AG20443 (cell line): Measurements from ENCODE around the gene PARVA.

Source experiments
- DNase-seq: peaks from one replicate; pipeline ENCODE4 v3.0.0; 2012; ENCODE audit warnings: low spot score, mixed read lengths

The PARVA gene

DNA sequence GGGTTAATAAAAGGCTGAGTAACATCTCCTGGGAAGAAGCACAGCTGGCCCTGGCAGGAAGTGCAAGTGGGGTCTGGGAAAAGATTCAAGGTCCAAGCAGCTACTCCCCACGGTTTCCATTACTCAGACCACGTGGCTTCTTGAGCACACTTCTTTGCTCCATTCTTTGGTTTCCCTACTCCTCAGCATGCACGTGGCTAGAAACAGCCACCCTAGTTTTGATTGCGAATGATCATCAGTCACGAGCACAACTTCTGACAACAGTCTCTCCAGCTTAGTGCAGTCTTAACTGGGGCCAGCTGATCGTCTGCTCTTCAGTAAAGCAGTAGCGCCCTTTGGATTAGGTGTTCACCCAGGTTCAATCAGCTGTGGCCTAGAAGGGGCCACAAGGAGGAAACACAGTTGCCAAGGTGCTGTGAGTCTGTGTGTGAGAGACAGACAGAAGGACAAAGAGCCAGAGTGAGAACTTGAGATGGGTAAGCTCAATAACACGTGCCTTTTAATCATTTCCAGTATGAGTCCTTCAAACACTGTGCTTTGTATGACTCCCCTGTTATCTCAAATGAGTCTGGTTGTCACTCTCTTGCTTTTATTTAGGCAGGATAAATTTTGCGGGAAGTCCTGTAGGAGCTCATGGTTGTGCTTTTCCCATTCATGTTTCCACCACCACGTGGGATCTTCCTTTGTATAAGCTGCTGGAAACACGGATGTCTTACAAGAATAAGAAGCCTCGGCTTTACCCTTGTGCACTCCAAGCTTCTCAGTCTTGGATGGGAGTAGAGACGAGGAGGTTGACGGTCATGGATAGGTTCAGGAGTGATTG is 901 bp upstream of the PARVA start:
- peak; percentile 68 for DNase-seq

DNA sequence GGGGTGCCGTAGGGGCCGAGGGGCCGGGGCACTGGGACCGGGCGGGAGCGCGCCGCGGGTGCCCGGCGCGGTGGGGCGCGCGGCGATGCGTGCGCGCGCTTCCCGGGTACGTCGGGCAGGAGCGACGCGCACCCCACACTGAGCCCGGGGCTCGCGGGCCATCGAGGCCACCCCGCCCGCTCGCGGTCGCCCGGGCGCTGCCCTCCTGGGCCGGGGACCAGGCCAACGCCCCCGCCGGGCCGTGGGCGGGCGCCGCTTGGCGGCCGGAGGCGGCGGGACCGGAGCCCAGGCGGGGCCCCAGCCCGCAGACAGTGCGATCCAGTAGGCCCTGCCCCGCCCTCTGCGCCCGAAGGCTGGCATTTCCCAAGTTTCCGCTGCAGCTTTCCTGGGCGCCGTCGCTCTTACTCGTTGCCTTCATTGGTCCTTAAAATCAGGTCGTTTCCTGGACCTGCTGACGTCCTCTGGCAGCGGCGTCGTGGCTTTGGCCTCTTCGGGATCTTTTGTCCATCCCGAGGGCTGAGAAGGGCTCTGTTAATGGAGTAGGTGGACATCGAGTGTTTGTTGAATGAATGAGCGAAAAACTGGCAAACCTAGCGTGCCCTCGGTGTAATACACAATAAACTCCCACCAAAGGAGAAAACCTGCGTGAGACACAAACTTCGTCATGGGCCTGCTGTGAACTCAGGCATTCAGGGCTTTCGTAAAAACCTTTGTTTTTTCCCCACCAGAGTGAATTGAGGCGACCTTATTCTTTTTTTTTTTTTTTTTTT is 638 bp downstream of the PARVA start:
- DNase-seq, result peak; percentile 89

DNA sequence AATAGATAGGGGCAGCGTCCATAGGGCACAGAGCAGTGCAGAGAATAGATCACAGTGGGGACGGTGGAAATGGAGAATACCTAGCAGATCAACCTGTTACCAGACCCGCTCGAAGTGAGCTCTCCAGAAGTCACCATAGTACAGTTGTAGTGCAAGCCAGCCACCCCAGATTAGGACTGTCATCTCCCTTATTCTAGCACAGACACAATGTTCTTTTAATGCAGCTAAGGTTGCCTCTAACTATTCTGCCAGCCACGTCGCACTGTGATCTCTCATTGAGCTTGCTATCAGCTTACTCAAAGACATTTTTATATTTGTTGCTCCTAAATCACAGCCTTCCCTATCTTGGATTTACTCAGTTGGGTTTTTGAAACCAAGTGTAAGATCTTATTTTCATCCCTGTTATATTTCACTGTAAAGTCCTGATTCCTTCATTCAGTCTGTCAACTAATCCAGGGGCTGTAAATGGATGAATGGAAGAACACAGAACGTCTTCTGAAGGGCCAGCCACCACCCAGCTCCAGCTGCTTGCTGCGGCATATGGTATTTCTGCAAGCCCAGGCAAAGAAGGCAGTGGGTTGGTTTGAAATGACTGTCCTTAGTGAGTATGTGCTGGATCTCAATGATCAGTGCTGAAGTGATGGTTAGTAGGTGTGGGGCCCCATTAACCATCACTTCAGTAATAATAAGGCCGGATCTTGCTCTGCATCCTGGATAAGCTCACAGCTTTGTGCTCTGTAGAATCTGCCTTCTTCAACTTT is 3.4 kb downstream of the PARVA start:
- DNase-seq, result no peak

DNA sequence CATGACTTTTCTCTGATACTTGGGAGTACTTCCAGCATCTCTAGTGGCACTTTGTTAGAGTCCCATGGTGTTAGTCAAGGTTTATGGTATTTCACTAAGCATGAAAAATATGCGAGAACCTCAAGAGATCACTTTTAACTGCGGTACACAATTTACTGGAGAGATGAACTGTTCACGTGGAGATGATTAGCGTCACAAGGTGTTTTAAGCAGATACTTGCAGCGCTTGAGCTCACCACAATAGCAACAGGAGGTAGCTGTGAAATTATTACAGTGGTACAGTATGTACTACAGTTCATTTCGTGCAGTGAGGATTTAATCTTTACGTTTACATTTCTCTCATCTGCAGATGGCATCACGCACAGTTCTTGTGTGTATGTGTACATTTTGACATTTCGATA is 4.5 kb downstream of the PARVA start:
- no peak for DNase-seq

DNA sequence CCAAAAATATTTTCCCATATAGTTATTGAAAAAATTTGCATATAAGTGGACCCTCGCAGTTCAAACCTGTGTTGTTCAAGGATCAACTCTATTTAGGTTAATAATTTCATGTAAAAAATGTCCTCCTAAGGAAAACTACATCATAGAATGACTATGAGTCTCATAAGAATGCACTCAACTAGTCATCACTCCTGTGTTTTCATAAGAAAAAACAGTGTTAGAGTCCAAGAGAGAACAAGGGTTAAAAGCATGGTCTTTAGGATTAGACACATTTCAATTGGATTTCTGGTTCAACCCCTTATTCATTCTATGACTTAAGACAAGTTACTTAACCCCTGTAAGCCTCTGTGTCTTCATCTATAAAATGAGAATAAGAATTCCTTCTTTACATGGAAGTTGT is 5.1 kb downstream of the PARVA start:
- DNase-seq, result no peak

DNA sequence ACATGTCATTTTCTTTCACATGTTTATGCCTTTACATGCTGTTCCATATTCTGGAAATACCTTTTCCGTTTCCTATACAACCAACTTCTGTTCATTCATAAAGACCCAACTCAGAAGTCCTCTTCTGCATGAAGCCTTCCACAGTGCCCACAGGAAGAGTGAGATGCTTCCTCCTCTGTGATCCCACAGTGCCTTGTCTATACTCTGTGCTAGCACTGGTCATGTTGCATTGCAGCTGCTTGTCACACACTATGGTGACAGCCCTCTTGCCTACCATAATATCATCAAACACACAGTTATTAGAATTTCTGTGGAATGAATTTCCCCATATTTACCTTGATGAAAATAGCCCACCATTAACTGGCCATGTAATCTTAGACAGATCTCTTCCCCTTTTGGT is 8.9 kb downstream of the PARVA start:
- no peak for DNase-seq

DNA sequence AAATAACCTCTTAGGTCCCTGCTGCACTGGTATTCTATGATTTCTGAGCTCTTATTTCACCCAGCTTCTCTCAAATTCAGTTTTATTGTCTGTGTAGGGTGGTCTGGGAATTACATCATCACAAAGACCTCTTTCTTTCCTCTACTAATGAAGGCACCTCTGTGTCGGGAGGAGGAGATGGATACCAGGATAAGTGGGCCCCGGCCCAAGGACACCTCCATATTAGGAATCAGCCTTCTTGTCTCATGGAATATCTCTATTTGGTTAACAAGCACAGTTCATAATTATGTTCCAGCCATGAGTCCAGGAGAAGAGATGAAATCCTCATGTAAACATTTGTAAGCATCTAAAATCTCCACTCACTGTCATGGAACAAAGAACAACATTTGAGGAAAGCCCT is 9.4 kb downstream of the PARVA start:
- DNase-seq, result no peak

DNA sequence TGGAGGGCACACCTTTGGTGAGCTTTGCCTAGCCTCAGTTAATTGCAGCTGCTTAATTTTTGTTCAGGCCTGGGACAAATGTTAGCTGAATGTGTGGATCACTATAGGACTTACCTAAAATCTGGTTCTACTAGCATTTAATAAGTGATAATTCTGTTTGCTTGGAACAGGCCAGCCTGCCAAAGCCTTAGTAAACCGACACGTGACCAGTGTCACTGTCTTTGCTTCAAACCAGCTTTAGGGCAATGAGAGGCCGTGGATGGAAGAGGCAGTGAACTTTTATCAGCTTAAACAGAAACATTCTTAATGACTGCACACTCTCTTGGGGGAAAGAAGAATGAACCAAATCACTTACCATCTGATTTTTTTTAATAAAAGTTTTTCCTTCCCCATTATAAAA is 10.8 kb downstream of the PARVA start:
- DNase-seq, result no peak

DNA sequence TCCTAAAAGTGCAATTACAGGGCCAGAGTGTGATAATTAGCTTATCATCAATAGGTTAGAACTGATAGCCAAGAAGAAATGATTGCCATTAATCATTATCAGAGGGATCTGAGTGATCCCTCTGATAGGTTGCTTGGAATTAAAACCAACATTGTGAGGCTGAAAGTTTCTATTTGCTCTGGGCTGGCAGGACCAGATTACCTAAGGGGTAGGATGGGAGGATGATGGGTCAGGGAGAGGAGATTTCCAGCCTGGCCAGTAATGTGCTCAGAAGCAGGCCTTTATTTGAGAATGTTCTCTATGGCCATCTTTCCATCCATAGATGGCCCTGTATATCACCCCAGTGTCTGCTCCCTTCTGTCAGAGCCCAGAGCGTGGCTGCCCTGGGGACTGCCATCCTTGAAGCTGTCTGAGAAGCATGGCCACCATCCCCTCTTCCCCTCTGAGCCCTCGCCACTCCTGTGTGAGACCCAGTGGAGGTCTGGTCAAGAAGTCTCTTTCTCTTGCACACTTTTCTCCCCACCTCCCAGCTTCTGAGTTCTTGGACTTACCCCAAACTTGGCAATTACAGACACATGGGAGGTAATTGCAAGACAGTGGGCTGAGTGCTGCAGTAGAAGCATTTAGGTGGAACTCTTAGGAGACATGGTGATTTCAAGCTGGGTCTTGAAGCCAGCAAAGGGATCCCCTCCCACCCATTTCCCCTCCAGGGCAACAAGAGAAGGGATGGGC is 11.7 kb downstream of the PARVA start:
- DNase-seq, result no peak

DNA sequence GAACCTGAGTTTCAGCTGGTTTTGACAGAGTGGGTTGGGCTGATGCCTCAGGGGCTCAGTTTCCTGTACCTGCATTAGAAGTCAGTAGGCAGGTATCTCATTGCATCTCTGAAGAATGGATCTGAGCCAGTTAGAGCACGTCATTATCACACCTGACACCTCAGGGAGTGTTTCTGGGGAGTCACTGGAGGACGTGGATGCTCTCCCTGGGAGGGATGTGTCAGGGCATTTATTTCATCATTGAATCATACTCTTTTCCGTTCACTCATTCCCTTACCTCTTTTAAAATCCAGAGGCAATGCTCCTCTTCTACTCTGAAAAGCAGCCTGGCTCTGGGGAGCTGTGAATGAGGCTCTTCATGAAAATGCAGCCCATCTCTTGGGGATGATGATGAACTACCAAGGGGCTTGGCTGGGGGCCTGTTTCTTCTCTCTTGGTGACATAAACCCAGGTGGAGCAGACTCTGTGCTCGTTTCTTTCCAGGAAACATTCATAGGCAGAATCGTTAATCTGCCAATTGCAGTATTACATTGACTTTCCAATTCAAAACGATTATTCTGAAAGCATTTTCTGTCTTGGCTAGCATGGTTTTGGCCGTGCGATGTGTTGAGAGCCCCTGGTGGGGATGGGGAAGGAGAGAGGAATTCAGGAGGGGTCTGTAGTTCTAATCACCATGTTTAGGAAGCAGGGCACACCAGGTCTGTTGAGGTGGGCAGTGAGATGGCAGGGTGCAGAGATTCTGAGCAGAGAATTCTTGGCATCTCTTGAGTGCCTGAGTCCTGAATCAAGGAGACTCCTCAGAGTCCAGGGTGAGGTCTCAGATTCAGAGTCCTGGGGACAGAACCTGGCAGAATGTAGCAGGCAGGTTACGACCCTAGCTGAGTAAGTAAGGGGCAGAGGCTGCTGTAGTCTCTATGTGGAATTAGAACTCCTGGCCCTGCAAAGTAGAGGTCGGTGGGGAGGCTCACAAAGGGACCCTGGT is 12.6 kb downstream of the PARVA start:
- DNase-seq, result no peak

DNA sequence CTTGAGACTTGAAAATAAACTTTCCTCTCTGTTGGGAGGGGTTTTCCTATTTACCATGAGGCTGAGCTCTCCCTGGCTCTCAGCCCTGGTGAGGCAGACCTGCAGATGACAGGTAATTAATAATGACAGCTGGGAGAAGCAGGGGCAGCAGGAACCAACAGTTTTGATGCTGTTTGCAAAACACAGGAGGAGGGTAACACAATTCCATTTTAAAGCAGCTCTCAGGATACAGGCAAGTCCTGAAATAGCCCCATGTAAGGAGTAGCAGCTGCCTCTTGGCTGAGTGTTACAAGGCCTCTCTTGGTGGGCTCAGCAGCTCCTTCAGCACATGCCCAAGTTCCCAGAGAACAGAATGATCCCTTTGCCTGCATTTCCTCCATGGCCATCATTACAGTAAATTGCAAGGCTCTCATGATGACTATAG is 13.3 kb downstream of the PARVA start:
- DNase-seq, result no peak

DNA sequence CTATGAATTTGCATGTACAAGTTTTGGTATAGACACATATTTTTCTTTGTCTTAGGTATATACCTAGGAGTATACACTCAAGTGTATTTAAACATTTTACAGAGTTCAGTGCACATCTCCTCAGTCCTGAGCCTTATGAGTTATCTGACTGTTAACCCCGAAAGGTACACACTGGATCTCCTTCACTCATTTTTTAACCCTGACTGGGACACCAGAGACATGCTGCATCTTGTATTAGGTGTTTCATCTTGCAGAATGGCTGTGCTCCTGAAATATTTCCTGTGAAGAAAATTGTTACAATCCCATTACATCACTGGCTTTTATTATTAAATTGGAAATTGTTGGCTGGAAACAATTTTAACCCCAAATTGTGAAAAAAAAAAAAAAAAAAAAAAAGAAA is 15.3 kb downstream of the PARVA start:
- DNase-seq, result no peak

DNA sequence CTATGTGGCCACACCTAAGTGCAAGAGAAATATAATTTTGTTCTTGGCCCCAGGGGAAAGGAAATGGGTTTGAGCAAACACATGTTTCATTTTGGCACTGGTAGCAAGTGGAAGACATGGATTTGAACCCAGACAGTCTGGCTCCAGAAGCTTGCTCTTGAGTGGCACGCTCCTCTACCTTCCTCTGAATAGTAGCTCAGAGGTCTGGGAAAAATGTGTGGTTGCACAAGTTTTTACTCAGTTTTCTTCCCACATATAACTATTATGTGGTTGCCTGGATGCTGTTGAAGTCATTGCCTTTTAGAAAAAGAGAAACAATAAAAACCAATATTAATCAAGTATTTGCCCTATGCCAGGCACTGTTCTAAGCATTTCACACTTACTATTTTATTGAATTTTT is 16.3 kb downstream of the PARVA start:
- no peak for DNase-seq

DNA sequence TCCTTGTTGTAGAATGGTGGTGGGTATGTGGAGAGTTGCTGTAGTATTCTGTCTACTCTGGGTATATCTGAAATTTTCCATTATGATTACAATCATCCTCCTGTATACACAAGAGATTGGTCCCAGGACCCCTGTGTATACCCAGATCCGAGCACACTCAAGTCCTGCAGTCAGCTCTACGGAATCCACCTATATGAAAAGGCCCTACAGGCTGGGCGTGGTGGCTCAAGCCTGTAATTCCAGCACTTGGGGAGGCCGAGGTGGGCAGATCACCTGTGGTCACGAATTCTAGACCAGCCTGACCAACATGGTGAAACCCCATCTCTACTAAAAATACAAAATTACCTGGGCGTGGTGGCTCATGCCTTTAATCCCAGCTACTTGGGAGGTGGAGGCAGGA is 17.2 kb downstream of the PARVA start:
- DNase-seq, result no peak

DNA sequence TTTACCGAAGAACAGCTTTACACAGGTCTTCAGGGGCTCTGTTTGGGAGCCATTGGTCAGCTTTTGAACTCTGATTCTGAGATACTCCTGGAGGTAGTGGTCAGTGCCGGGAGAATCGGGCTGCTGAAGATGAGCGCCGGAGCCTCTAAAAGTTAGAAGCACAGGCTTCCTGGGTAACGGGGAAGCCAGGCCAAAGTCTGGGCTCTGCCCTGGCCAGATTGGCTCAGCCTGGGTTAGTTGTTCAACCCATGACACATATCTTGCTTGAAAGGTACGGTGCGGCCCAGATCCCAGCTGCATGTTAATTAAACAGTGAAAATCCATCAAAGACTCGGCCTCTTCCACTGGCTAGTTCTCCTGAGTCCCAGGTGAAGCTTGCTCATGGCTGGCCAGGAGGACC is 18.0 kb downstream of the PARVA start:
- DNase-seq, result no peak

DNA sequence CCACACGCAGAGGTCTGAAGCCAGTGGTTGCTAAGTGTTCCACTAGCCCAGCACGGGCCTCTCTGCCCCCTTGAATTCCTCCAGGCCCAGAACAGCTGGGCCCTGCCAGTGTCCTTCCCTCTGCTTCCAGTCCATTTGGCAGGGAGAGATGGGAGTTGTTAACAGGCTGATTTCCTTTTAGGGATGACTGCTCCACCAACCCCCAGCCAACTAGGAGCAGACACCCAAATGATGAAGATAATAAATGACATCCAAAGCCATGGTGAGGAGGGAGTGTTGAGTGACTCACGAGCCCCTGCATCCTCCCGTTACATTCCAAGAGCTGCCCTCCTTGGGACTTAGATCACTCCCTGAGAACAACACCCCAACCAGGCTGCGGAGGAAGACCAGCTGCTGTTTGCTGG is 20.6 kb downstream of the PARVA start:
- peak; percentile 91 for DNase-seq

DNA sequence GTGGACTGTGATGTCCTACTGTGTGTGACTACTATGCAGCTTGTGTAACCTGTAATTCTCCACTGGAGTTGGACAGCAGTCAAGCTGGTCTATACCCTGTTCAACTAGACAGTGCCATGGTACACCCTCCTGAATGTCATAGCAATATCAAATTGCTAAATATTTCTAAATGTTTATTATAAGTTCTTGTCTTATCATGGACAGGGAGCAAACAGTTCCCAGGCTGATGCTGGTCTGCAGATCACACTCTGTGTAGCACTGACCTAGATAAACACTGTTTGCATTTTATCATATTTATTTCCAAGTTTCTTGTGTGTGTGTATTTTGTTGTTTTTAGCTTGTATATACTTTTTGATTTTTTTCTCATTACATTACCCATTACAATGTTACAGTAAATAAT is 22.0 kb downstream of the PARVA start:
- no peak for DNase-seq

DNA sequence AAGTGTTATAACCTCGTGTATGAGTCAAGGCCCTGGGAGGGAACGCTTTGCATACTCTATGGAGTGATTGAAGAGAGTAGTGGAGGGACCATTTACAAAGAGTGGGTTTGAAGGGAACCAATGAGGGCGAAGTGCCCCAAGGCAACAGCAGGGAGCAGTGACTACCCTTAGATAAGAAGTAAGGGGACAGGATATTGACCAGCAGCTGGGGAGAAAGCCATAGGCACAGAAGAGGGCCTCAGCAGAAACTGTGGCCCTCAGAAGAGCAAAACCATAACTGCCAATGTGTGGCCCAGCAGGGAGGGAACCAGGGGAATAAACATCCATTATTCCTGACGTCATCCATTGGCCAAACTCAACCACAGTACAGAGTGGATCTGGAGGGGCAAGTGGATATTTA is 24.7 kb downstream of the PARVA start:
- no peak for DNase-seq

DNA sequence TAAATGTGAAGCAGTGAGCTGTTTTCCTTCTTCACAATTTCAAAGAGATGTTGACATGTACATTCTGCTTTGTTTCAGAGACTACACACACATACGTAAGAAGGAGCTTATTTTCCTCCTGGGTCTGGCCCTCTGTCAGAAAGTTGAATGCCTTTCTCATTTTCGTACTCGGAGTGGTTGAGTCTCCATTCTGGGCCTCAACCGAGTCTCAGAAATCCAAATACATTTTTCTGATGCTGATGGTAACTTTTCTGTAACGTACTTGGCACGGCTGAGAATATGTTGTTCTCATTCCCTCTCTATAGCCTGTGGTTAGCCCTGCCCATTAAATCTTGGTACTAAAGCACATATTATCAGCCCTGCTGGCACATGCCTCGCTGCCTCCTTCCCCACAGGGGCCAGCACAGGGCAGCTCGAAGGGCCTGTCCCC is 25.3 kb downstream of the PARVA start:
- DNase-seq, result no peak

DNA sequence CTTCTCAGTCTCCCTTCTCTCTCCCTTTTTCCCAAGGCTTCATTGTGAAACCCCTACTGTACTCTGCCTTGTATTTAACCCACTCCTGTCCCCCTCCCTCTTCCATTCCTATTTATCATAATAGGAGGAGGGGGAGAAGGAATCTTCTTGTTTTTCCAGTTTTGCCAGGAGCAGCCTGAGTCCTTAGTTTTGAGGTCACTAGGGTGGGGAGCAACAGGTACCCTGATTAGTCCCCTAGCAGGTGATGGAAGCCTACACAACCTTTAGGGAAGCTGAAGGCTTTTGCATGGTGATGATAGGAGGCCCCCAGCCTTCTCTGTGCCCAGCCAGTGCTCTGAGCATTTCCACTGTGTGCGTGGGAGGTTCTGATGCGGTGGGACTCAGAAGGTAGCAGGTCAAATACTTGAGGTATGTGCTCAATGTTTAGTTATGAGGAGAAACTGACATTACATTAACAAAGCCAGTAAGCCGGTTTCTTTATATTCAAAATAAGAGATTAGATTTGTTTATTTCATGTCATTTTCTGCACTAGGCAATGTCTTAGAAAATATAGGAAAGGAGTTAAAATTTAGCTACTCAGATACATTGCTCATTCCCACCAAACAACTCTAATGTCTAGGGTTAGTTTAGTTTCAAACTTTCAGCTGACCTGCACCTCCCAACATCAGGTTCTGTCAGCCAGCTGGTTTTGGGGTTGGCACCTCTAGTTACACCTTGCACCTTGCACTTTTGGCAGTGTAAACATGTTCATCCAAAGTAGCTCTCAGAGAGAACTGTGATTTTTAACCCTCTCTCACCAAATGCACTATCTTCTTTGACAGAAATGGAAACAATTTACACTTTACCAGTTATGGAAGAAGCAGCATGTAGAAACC is 26.0 kb downstream of the PARVA start:
- DNase-seq, result no peak
